HS-27A (cell line): ENCODE results near the gene MARCHF9.
"Not testable (repeated sequence)": the region's sequence is repeated elsewhere in the genome, so short reads cannot be mapped to it uniquely, and the experiment has no call there.

Experiments
- DNase-seq: peaks from one replicate; pipeline ENCODE4 v3.0.0-alpha.2; 2012; ENCODE audit warnings: low read depth, missing footprints

Gene MARCHF9

GRCh38 chr12:57754411-57755193, at the start of gene MARCHF9:
Gene MARCHF9, plus strand, starts transcription at chr12:57755103. Its CDS starts 426 bp downstream, at chr12:57755529.
- no peak for DNase-seq

GRCh38 chr12:57707250-57707649, 47.7 kb upstream of the MARCHF9 start:
- no peak for DNase-seq

GRCh38 chr12:57708296-57708695, 46.6 kb upstream of the MARCHF9 start:
- DNase-seq: no peak

- DNase-seq: no peak
Measured at GRCh38 chr12:57712701-57713100, 42.2 kb upstream of the MARCHF9 start.

- DNase-seq: no peak
Measured at GRCh38 chr12:57713209-57713608, 41.7 kb upstream of the MARCHF9 start.

- not testable (repeated sequence) for DNase-seq
Measured at GRCh38 chr12:57715036-57715748, 39.7 kb upstream of the MARCHF9 start.

GRCh38 chr12:57715786-57716185, 39.1 kb upstream of the MARCHF9 start:
- DNase-seq: no peak

GRCh38 chr12:57716305-57716704, 38.6 kb upstream of the MARCHF9 start:
- DNase-seq: no peak

- DNase-seq: no peak
Measured at GRCh38 chr12:57717131-57717530, 37.8 kb upstream of the MARCHF9 start.

GRCh38 chr12:57717846-57718640, 36.9 kb upstream of the MARCHF9 start:
- no peak for DNase-seq

GRCh38 chr12:57718641-57719528, 36.0 kb upstream of the MARCHF9 start:
- no peak for DNase-seq

GRCh38 chr12:57719777-57720605, 34.9 kb upstream of the MARCHF9 start:
- DNase-seq: no peak

GRCh38 chr12:57720606-57721595, 34.0 kb upstream of the MARCHF9 start:
- DNase-seq: no peak

- DNase-seq: not testable (repeated sequence)
Measured at GRCh38 chr12:57721846-57722608, 32.9 kb upstream of the MARCHF9 start.

- no peak for DNase-seq
Measured at GRCh38 chr12:57722716-57723629, 31.9 kb upstream of the MARCHF9 start.

- no peak for DNase-seq
Measured at GRCh38 chr12:57723630-57723962, 31.3 kb upstream of the MARCHF9 start.
